ENCODE measurements around the gene RSPH1. TPM values are rescaled to one million over a fixed set of nuclear protein-coding genes. Genes with fewer than 3 reads are reported as not detected.

The RSPH1 gene
- total RNA-seq, 1 donor from 2014 or later, result 0.82 TPM

- H3K36me3 Mint-ChIP-seq (ENCODE audit: low read depth, unreplicated experiment), result no peaks in the 10 kb centered on the region
- no peaks in the 10 kb centered on the region for H3K9me3 Mint-ChIP-seq (ENCODE audit: unreplicated experiment)
- no peak for DNase-seq (ENCODE audit: low spot score)
- no peak overlapping the region for H3K4me3 Mint-ChIP-seq (ENCODE audit: unreplicated experiment)
- no peak overlapping the region for H3K27ac Mint-ChIP-seq (ENCODE audit: unreplicated experiment)
- no peak for TF ChIP-seq CTCF (IDR thresholded peaks at IDR 0.05; ENCODE audit: unreplicated experiment)
- H3K4me1 Mint-ChIP-seq (ENCODE audit: unreplicated experiment), result peaks cover 12% of the 10 kb centered on the region
- H3K27me3 Mint-ChIP-seq (ENCODE audit: unreplicated experiment), result peaks cover 6% of the 10 kb centered on the region
Observed at GRCh38 chr21:42478504-42478903, 17.5 kb downstream of the RSPH1 start.

GRCh38 chr21:42476388-42477331 lies 19.4 kb downstream of the RSPH1 start:
- DNase-seq (ENCODE audit: low spot score), result no peak
- H3K27me3 Mint-ChIP-seq (ENCODE audit: unreplicated experiment), result peaks cover 6% of the 10 kb centered on the region
- H3K4me3 Mint-ChIP-seq (ENCODE audit: unreplicated experiment), result no peak overlapping the region
- H3K27ac Mint-ChIP-seq (ENCODE audit: unreplicated experiment), result no peak overlapping the region
- no peaks in the 10 kb centered on the region for H3K9me3 Mint-ChIP-seq (ENCODE audit: unreplicated experiment)
- H3K4me1 Mint-ChIP-seq (ENCODE audit: unreplicated experiment), result peaks cover 16% of the 10 kb centered on the region
- no peaks in the 10 kb centered on the region for H3K36me3 Mint-ChIP-seq (ENCODE audit: low read depth, unreplicated experiment)
- no peak for TF ChIP-seq CTCF (IDR thresholded peaks at IDR 0.05; ENCODE audit: unreplicated experiment)

GRCh38 chr21:42475526-42476387 lies 20.3 kb downstream of the RSPH1 start:
- TF ChIP-seq CTCF (IDR thresholded peaks at IDR 0.05; ENCODE audit: unreplicated experiment), result no peak
- no peaks in the 10 kb centered on the region for H3K9me3 Mint-ChIP-seq (ENCODE audit: unreplicated experiment)
- no peak overlapping the region for H3K27ac Mint-ChIP-seq (ENCODE audit: unreplicated experiment)
- no peak for DNase-seq (ENCODE audit: low spot score)
- no peak overlapping the region for H3K4me3 Mint-ChIP-seq (ENCODE audit: unreplicated experiment)
- peaks cover 16% of the 10 kb centered on the region for H3K4me1 Mint-ChIP-seq (ENCODE audit: unreplicated experiment)
- H3K27me3 Mint-ChIP-seq (ENCODE audit: unreplicated experiment), result peaks cover 6% of the 10 kb centered on the region
- H3K36me3 Mint-ChIP-seq (ENCODE audit: low read depth, unreplicated experiment), result no peaks in the 10 kb centered on the region

GRCh38 chr21:42475036-42475435 lies 21.0 kb downstream of the RSPH1 start:
- Mint-ChIP-seq H3K4me1 (ENCODE audit: unreplicated experiment) (peaks cover 16% of the 10 kb centered on the region), H3K36me3 (ENCODE audit: low read depth, unreplicated experiment) (no peaks in the 10 kb centered on the region)

More at GRCh38 chr21:42475036-42475435, 21.0 kb downstream of the RSPH1 start:
- DNase-seq (ENCODE audit: low spot score), result no peak
- Mint-ChIP-seq H3K9me3 (ENCODE audit: unreplicated experiment) (no peaks in the 10 kb centered on the region), H3K27me3 (ENCODE audit: unreplicated experiment) (peaks cover 6% of the 10 kb centered on the region), H3K27ac (ENCODE audit: unreplicated experiment) (no peak overlapping the region), H3K4me3 (ENCODE audit: unreplicated experiment) (no peak overlapping the region)
- no peak for TF ChIP-seq CTCF (IDR thresholded peaks at IDR 0.05; ENCODE audit: unreplicated experiment)
